ENCODE results near the gene C4BPB.

The C4BPB gene

GRCh38 chr1:207049974-207050391, 38.7 kb upstream of the C4BPB start:
- peak overlapping the region; percentile 79 for H3K27ac ChIP-seq (ENCODE audit: insufficient read depth, low read length, poor library complexity, severe bottlenecking)
- H3K4me3 ChIP-seq (ENCODE audit: insufficient read depth, low read depth, low read length, poor library complexity, severe bottlenecking) = peak overlapping the region; percentile 98
- H3K36me3 ChIP-seq (ENCODE audit: control insufficient read depth, insufficient read depth, low read length) = peaks cover 16% of the 10 kb centered on the region
- peaks cover 20% of the 10 kb centered on the region for H3K4me1 ChIP-seq (ENCODE audit: control insufficient read depth, insufficient read depth, low read length, poor library complexity, severe bottlenecking)
- DNase-seq = peak in 1 of 3 donors; percentile 37
- H3K9me3 ChIP-seq (ENCODE audit: control insufficient read depth, low read length) = no peaks in the 10 kb centered on the region
- H3K27me3 ChIP-seq (replicated peaks; ENCODE audit: control insufficient read depth, insufficient read depth, low read length, poor library complexity, severe bottlenecking) = no peaks in the 10 kb centered on the region

GRCh38 chr1:207050480-207051190, 38.0 kb upstream of the C4BPB start:
- H3K36me3 ChIP-seq (ENCODE audit: control insufficient read depth, insufficient read depth, low read length) = peaks cover 16% of the 10 kb centered on the region
- DNase-seq = peak; percentile 76 to 85 (median 79)
- H3K9me3 ChIP-seq (ENCODE audit: control insufficient read depth, low read length) = no peaks in the 10 kb centered on the region
- peak overlapping the region; percentile 98 for H3K4me3 ChIP-seq (ENCODE audit: insufficient read depth, low read depth, low read length, poor library complexity, severe bottlenecking)
- H3K27ac ChIP-seq (ENCODE audit: insufficient read depth, low read length, poor library complexity, severe bottlenecking) = peak overlapping the region; percentile 79
- no peaks in the 10 kb centered on the region for H3K27me3 ChIP-seq (replicated peaks; ENCODE audit: control insufficient read depth, insufficient read depth, low read length, poor library complexity, severe bottlenecking)
- H3K4me1 ChIP-seq (ENCODE audit: control insufficient read depth, insufficient read depth, low read length, poor library complexity, severe bottlenecking) = peaks cover 20% of the 10 kb centered on the region

GRCh38 chr1:207051191-207051943, 37.3 kb upstream of the C4BPB start, which contains the start of gene YOD1:
Gene YOD1 (minus strand): TSS chr1:207051208. CDS start chr1:207051030, 178 bp downstream.
- Histone ChIP-seq H3K27ac (ENCODE audit: insufficient read depth, low read length, poor library complexity, severe bottlenecking) (peak within 1 kb of the TSS; percentile 79), H3K36me3 (ENCODE audit: control insufficient read depth, insufficient read depth, low read length) (peaks cover 16% of the 10 kb centered on the region), H3K27me3 (replicated peaks; ENCODE audit: control insufficient read depth, insufficient read depth, low read length, poor library complexity, severe bottlenecking) (no peaks in the 10 kb centered on the region), H3K4me3 (ENCODE audit: insufficient read depth, low read depth, low read length, poor library complexity, severe bottlenecking) (peak within 1 kb of the TSS; percentile 98), H3K4me1 (ENCODE audit: control insufficient read depth, insufficient read depth, low read length, poor library complexity, severe bottlenecking) (peaks cover 20% of the 10 kb centered on the region), H3K9me3 (ENCODE audit: control insufficient read depth, low read length) (no peaks in the 10 kb centered on the region)
- DNase-seq = no peak

- H3K4me1 ChIP-seq (ENCODE audit: control insufficient read depth, insufficient read depth, low read length, poor library complexity, severe bottlenecking) = peaks cover 20% of the 10 kb centered on the region
- peak; percentile 89 to 93 (median 91) for DNase-seq
- H3K27me3 ChIP-seq (replicated peaks; ENCODE audit: control insufficient read depth, insufficient read depth, low read length, poor library complexity, severe bottlenecking) = no peaks in the 10 kb centered on the region
- H3K4me3 ChIP-seq (ENCODE audit: insufficient read depth, low read depth, low read length, poor library complexity, severe bottlenecking) = peak within 1 kb of the TSS; percentile 59
- H3K36me3 ChIP-seq (ENCODE audit: control insufficient read depth, insufficient read depth, low read length) = peaks cover 12% of the 10 kb centered on the region
- H3K27ac ChIP-seq (ENCODE audit: insufficient read depth, low read length, poor library complexity, severe bottlenecking) = peak within 1 kb of the TSS; percentile 68
- H3K9me3 ChIP-seq (ENCODE audit: control insufficient read depth, low read length) = no peaks in the 10 kb centered on the region
Observed at GRCh38 chr1:207052911-207053769, 35.5 kb upstream of the C4BPB start, which contains the start of gene PFKFB2. Gene PFKFB2 (plus strand): TSS chr1:207053275. CDS start chr1:207054718, 1,443 bp downstream.

GRCh38 chr1:207054491-207054890, 34.2 kb upstream of the C4BPB start:
- H3K27me3 ChIP-seq (replicated peaks; ENCODE audit: control insufficient read depth, insufficient read depth, low read length, poor library complexity, severe bottlenecking) = no peaks in the 10 kb centered on the region
- H3K9me3 ChIP-seq (ENCODE audit: control insufficient read depth, low read length) = no peaks in the 10 kb centered on the region
- peaks cover under 1% of the 10 kb centered on the region for H3K36me3 ChIP-seq (ENCODE audit: control insufficient read depth, insufficient read depth, low read length)
- no peak overlapping the region for H3K4me3 ChIP-seq (ENCODE audit: insufficient read depth, low read depth, low read length, poor library complexity, severe bottlenecking)
- no peak overlapping the region for H3K27ac ChIP-seq (ENCODE audit: insufficient read depth, low read length, poor library complexity, severe bottlenecking)
- no peak for DNase-seq
- peaks cover 20% of the 10 kb centered on the region for H3K4me1 ChIP-seq (ENCODE audit: control insufficient read depth, insufficient read depth, low read length, poor library complexity, severe bottlenecking)

GRCh38 chr1:207055386-207056001, 33.2 kb upstream of the C4BPB start:
- Histone ChIP-seq H3K4me1 (ENCODE audit: control insufficient read depth, insufficient read depth, low read length, poor library complexity, severe bottlenecking) (peaks cover 17% of the 10 kb centered on the region), H3K27ac (ENCODE audit: insufficient read depth, low read length, poor library complexity, severe bottlenecking) (no peak overlapping the region), H3K27me3 (replicated peaks; ENCODE audit: control insufficient read depth, insufficient read depth, low read length, poor library complexity, severe bottlenecking) (no peaks in the 10 kb centered on the region), H3K9me3 (ENCODE audit: control insufficient read depth, low read length) (no peaks in the 10 kb centered on the region), H3K4me3 (ENCODE audit: insufficient read depth, low read depth, low read length, poor library complexity, severe bottlenecking) (no peak overlapping the region), H3K36me3 (ENCODE audit: control insufficient read depth, insufficient read depth, low read length) (no peaks in the 10 kb centered on the region)
- DNase-seq = no peak

- H3K36me3 ChIP-seq (ENCODE audit: control insufficient read depth, insufficient read depth, low read length) = no peaks in the 10 kb centered on the region
- no peak for DNase-seq
- H3K9me3 ChIP-seq (ENCODE audit: control insufficient read depth, low read length) = no peaks in the 10 kb centered on the region
- no peaks in the 10 kb centered on the region for H3K27me3 ChIP-seq (replicated peaks; ENCODE audit: control insufficient read depth, insufficient read depth, low read length, poor library complexity, severe bottlenecking)
- no peak overlapping the region for H3K4me3 ChIP-seq (ENCODE audit: insufficient read depth, low read depth, low read length, poor library complexity, severe bottlenecking)
- H3K27ac ChIP-seq (ENCODE audit: insufficient read depth, low read length, poor library complexity, severe bottlenecking) = no peak overlapping the region
- H3K4me1 ChIP-seq (ENCODE audit: control insufficient read depth, insufficient read depth, low read length, poor library complexity, severe bottlenecking) = peaks cover 12% of the 10 kb centered on the region
Observed at GRCh38 chr1:207056673-207057072, 32.0 kb upstream of the C4BPB start.

GRCh38 chr1:207058252-207058651, 30.4 kb upstream of the C4BPB start:
- no peak overlapping the region for H3K27ac ChIP-seq (ENCODE audit: insufficient read depth, low read length, poor library complexity, severe bottlenecking)
- no peaks in the 10 kb centered on the region for H3K36me3 ChIP-seq (ENCODE audit: control insufficient read depth, insufficient read depth, low read length)
- H3K4me1 ChIP-seq (ENCODE audit: control insufficient read depth, insufficient read depth, low read length, poor library complexity, severe bottlenecking) = no peaks in the 10 kb centered on the region
- no peak overlapping the region for H3K4me3 ChIP-seq (ENCODE audit: insufficient read depth, low read depth, low read length, poor library complexity, severe bottlenecking)
- no peaks in the 10 kb centered on the region for H3K27me3 ChIP-seq (replicated peaks; ENCODE audit: control insufficient read depth, insufficient read depth, low read length, poor library complexity, severe bottlenecking)
- H3K9me3 ChIP-seq (ENCODE audit: control insufficient read depth, low read length) = no peaks in the 10 kb centered on the region
- no peak for DNase-seq
